Measurements from ENCODE around the gene AMZ1.
"Not testable (repeated sequence)": the region's sequence is repeated elsewhere in the genome, so short reads cannot be mapped to it uniquely, and the experiment has no call there.

DNA sequence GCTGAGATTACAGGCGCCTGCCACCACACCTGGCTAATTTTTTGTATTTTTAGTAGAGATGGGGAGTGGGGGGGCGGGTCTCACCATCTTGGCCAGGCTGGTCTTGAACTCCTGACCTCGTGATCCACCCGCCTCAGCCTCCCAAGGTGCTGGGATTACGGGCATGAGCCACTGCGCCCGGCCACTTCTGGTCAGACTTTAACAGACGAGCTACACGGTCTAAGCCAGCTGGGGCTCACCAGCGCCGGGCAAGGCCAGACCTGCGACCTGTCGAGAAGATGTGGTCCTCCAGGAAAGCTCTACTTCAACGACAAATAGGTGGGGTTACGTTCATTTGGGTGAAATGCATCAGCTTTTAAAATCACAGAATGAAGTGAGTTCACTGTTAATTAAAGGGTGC, 36.0 kb downstream of the AMZ1 start:
- TF ChIP-seq, protein P1, sequence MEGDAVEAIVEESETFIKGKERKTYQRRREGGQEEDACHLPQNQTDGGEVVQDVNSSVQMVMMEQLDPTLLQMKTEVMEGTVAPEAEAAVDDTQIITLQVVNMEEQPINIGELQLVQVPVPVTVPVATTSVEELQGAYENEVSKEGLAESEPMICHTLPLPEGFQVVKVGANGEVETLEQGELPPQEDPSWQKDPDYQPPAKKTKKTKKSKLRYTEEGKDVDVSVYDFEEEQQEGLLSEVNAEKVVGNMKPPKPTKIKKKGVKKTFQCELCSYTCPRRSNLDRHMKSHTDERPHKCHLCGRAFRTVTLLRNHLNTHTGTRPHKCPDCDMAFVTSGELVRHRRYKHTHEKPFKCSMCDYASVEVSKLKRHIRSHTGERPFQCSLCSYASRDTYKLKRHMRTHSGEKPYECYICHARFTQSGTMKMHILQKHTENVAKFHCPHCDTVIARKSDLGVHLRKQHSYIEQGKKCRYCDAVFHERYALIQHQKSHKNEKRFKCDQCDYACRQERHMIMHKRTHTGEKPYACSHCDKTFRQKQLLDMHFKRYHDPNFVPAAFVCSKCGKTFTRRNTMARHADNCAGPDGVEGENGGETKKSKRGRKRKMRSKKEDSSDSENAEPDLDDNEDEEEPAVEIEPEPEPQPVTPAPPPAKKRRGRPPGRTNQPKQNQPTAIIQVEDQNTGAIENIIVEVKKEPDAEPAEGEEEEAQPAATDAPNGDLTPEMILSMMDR (IDR thresholded peaks at IDR 0.05) = not testable (repeated sequence)
- not testable (repeated sequence) for TF ChIP-seq POLR2A, EP300 (IDR thresholded peaks at IDR 0.05)

All from ovary (tissue), 3 donors.